NT2/D1 (cell line): ENCODE data around the gene CXorf51A.

Experiments used
- YY1 ChIP-seq: IDR thresholded peaks from 2 replicates; pipeline ENCODE4 v1.6.1; 2011; ENCODE audit not compliant: insufficient read length, insufficient read depth
- ZNF274 ChIP-seq: IDR thresholded peaks from 2 replicates; pipeline ENCODE4 v1.6.1; 2011; ENCODE audit warnings: mild to moderate bottlenecking, low read depth, low read length

DNA sequence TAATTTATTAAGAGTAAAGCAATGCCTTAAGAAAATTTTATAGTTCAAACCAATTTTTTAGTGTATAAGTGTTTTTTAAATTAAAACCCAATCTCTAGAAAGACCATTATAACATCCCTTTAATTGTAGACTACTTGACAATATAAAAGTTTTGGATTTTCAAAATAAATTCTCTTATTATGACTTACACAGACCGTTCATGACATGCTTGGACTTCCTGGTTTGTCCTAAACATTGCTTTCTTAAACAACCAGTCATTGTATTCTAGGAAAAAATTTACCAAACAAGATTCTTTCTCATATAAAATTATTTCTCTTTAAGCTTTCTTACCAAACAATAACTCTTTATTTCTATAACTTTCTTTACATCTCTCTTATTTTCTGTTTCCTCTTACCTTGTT, 49.0 kb upstream of the CXorf51A start:
- TF ChIP-seq YY1 (no peak), ZNF274 (no peak)
